ENCODE measurements around the gene WNT1. TPM values are rescaled to one million over a fixed set of nuclear protein-coding genes. Genes with fewer than 3 reads are reported as not detected.

The WNT1 gene
- total RNA-seq, 1 donor from 2014 or later, result not detected

DNA sequence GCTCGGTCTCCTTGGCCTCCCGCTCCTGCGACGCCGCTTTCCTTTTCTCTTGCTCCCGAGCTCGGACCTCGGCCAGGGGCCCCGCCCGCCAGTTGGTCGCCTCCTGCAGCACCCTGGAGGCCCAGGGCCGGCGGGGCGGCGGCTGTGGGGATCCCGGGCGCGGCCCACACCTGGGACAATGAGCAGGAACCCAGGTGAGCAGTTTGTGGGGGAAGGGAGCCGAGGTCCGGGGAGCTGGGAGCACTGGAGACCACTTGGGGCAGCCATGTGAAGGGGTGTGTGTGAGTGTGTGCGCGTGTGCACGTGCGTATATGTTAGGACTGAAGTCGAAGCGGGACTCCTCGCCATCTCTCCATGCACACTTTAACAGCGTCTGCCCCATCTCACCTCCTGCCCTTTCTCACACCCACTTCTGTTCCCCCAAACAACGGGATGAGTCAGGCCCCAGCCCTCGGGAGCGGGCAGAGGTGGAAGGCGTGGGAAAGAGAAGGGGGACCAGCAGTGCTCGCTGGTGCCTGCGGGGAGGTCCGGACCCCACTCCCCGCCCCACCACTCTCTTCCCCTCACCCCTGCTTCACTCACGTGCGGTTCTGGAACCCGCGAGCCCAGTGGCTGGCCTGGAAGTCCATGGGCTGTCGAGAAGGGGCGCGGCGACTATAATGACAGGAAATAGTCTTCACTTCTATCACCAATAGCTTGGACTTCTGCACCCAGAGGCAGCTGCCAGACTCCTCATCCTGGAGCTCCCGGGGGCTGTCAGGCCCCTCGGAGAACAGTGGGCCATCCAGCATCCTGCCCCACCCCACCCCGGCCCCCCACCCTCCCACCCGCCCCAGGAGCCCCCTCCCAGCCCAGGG, 20.6 kb downstream of the WNT1 start:
- H3K36me3 Mint-ChIP-seq (ENCODE audit: insufficient read depth), result peaks cover 14% of the 10 kb centered on the region
- no peaks in the 10 kb centered on the region for H3K9me3 Mint-ChIP-seq (ENCODE audit: low read depth)
- peaks cover 5% of the 10 kb centered on the region for H3K4me1 Mint-ChIP-seq (ENCODE audit: low read depth)
- peaks cover 62% of the 10 kb centered on the region for H3K27me3 Mint-ChIP-seq
- DNase-seq (ENCODE audit: low spot score, unreplicated experiment), result no peak
- TF ChIP-seq, protein P1, sequence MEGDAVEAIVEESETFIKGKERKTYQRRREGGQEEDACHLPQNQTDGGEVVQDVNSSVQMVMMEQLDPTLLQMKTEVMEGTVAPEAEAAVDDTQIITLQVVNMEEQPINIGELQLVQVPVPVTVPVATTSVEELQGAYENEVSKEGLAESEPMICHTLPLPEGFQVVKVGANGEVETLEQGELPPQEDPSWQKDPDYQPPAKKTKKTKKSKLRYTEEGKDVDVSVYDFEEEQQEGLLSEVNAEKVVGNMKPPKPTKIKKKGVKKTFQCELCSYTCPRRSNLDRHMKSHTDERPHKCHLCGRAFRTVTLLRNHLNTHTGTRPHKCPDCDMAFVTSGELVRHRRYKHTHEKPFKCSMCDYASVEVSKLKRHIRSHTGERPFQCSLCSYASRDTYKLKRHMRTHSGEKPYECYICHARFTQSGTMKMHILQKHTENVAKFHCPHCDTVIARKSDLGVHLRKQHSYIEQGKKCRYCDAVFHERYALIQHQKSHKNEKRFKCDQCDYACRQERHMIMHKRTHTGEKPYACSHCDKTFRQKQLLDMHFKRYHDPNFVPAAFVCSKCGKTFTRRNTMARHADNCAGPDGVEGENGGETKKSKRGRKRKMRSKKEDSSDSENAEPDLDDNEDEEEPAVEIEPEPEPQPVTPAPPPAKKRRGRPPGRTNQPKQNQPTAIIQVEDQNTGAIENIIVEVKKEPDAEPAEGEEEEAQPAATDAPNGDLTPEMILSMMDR (IDR thresholded peaks at IDR 0.05; ENCODE audit: unreplicated experiment), result no peak
- no peak overlapping the region for H3K27ac Mint-ChIP-seq
- H3K4me3 Mint-ChIP-seq (ENCODE audit: low read depth), result peak overlapping the region; percentile 52

DNA sequence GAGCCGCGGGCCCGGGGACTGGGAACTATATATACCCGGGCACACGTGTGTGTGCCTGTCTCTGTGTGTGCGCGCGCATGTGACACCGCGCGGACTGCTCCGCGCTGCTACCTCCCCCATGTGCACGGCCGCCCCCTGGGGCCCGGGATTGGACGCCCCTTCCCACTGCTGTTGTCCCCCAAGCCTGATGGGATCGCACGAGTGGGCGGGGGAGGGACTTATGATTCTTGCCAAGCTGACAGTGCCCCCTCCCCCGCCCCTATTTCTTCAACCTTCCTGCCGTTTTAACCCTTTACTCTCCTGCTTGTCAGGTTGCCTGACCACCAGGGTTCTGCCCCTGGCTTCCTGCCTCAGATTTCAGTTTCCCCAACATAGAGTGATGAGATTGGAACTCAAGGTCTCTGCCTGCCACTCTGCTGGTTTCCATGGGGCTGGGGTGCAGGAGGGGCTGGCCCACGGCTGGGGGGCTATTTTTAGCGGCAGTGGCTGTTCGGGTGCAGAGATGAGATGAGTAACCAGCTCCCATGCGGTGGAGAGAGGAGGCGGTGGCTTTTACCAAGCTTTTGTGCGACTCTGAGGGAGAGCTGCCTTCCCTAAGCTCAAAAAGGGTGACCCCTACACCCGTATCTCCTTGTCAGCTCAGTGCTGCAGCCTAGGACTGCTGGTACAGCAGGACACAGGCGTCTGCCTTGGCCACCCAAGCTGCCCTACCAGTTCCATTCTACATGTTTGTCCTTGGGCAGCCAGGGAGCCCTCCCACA, 21.4 kb downstream of the WNT1 start, which contains the start of gene DDN:
DDN (minus strand) TSS at position 5 of the 761 bp plus-strand sequence. CDS start 88 bp downstream, outside the sequence.
- peaks cover 17% of the 10 kb centered on the region for H3K36me3 Mint-ChIP-seq (ENCODE audit: insufficient read depth)
- no peaks in the 10 kb centered on the region for H3K9me3 Mint-ChIP-seq (ENCODE audit: low read depth)
- DNase-seq (ENCODE audit: low spot score, unreplicated experiment), result no peak
- H3K4me3 Mint-ChIP-seq (ENCODE audit: low read depth), result peak within 1 kb of the TSS; percentile 59
- no peak within 1 kb of the TSS for H3K27ac Mint-ChIP-seq
- TF ChIP-seq, protein P1 (IDR thresholded peaks at IDR 0.05; ENCODE audit: unreplicated experiment), result no peak
- peaks cover 5% of the 10 kb centered on the region for H3K4me1 Mint-ChIP-seq (ENCODE audit: low read depth)
- peaks cover 53% of the 10 kb centered on the region for H3K27me3 Mint-ChIP-seq

DNA sequence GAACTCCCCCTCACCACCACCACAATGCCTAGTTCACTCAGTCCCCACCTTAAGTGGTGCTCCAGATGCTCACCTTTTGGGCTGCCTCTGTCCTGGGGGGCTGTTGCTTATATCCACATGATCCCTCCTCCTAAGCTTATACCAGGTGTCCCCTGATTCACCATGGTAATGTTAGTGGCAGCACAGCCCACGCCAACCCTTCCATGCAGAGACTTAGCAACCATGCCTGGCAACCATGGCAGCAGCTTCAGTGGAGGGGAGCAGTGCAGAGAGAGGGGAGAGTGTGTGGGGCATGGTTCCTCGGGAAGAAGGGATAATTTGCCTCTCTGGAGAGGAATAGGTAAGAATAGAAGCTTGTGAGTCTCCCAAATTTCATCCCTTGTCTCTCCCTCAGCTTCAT, 22.2 kb downstream of the WNT1 start:
- Mint-ChIP-seq H3K27ac (no peak overlapping the region), H3K4me1 (ENCODE audit: low read depth) (peaks cover 5% of the 10 kb centered on the region), H3K9me3 (ENCODE audit: low read depth) (no peaks in the 10 kb centered on the region), H3K36me3 (ENCODE audit: insufficient read depth) (peaks cover 19% of the 10 kb centered on the region), H3K27me3 (peaks cover 48% of the 10 kb centered on the region), H3K4me3 (ENCODE audit: low read depth) (peak overlapping the region; percentile 38)
- DNase-seq (ENCODE audit: low spot score, unreplicated experiment), result no peak
- TF ChIP-seq, protein P1 (IDR thresholded peaks at IDR 0.05; ENCODE audit: unreplicated experiment), result no peak

DNA sequence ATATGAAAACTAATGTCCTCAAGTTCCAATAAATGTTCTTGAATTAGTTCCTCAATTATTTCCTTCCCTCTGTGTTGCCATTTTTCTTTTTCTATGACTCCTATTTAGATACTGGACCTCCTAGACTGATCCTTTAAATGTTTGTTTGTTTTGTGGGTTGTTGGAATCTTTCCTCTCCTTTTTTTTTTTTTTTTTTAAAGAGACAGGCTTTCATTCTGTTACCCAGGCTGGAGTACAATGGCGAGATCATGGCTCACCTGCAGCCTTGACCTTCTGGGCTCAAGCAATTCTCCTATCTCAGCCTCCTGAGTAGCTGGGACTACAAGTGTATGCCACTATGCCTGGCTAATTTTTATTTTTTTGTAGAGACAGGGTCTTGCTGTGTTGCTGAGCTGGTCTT, 30.8 kb downstream of the WNT1 start:
- Mint-ChIP-seq H3K27ac (no peak overlapping the region), H3K36me3 (ENCODE audit: insufficient read depth) (peaks cover 11% of the 10 kb centered on the region), H3K9me3 (ENCODE audit: low read depth) (no peaks in the 10 kb centered on the region), H3K4me3 (ENCODE audit: low read depth) (no peak overlapping the region), H3K4me1 (ENCODE audit: low read depth) (peaks cover 5% of the 10 kb centered on the region), H3K27me3 (no peaks in the 10 kb centered on the region)
- DNase-seq (ENCODE audit: low spot score, unreplicated experiment), result no peak
- TF ChIP-seq, protein P1 (IDR thresholded peaks at IDR 0.05; ENCODE audit: unreplicated experiment), result no peak

DNA sequence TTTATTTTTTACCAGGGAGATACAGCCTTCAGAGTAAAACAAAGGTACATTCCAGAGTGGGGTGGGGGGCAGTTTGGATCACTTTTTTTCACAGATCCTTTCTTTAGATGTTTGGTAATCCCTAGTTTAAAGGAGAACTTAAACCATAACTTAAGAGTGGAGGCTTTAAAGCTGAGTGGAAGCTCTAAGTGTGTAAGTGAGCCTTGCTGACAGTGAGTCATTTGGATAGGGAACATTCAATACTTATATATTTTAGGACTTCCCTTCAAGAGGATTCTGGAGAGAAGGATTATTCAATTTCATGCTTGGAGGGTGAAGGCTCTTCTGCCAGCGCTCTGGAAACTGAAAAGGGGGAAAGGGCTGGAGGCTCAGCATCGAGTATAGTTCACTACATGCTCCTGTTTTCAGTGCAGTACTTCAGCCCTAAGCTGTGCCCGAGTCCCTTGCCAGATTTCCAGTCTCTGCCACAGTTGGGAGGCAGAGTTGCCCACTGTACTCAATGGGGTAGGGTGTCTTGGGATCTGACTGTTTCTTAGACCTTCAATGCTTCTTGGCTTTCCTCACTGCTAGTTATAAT, 32.1 kb downstream of the WNT1 start:
- Mint-ChIP-seq H3K27ac (no peak overlapping the region), H3K36me3 (ENCODE audit: insufficient read depth) (peaks cover 7% of the 10 kb centered on the region), H3K4me1 (ENCODE audit: low read depth) (peaks cover 5% of the 10 kb centered on the region), H3K27me3 (no peaks in the 10 kb centered on the region), H3K4me3 (ENCODE audit: low read depth) (no peak overlapping the region), H3K9me3 (ENCODE audit: low read depth) (no peaks in the 10 kb centered on the region)
- TF ChIP-seq, protein P1 (IDR thresholded peaks at IDR 0.05; ENCODE audit: unreplicated experiment), result no peak
- no peak for DNase-seq (ENCODE audit: low spot score, unreplicated experiment)

All from progenitor cell of endocrine pancreas (in vitro differentiated cells).